GM21529 (cell line): ENCODE data around the gene RBMXL3.

Source experiments
- ATAC-seq: cut with Tn5 transposase; IDR thresholded peaks from one replicate; pipeline ENCODE4 v1.9.1; 2021; ENCODE audit not compliant: unreplicated experiment

The RBMXL3 gene

DNA sequence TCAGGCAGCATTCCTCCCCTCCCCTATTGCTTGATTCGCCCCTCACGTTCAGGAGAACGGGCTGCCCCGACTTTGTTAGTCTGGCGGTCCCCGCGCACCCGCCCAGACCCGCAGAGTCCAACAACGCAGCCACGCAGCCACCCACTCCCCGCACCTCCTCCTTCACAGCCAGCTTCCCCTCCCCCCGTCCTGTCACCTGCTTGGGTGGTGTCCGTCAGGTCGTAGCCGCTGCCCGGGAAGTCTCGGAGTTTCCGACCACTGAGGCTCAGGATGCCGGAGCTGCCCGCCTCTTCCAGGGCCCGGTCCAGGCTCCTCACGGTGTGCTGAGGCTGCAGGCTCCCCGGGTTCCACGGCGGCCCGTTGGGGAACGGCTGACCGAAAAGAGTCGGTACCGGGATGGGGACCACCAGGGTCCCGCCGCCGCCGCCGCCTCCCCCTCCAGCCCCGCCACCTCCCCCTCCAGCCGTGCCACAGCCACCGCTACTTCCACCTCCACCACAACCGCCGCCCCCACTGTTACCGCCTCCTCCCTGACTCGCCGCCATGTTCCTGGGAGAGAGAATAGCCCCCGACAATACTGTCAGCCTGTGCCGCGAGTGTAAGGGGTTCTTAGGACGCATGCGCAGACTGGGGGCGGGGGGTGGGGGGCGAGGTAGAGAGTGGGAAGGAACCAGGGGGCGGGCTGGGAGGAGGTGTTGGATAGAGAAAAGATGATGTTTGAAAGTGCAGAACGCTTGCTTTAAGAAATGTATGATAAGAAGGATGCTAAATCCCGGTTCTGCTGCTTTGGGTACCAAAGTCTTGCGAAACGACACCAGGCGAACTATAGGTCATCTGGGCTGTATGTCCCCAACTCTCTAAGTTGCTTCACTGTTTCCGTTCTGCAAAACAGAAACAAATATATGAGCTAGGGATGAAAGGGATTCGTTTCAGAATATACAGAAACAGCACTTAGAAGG, 44.6 kb downstream of the RBMXL3 start, which contains the start of gene LRCH2:
Gene LRCH2 (minus strand): TSS at position 600 of the 959 bp plus-strand sequence. CDS start 55 bp downstream, at position 545.
- no peak for ATAC-seq

DNA sequence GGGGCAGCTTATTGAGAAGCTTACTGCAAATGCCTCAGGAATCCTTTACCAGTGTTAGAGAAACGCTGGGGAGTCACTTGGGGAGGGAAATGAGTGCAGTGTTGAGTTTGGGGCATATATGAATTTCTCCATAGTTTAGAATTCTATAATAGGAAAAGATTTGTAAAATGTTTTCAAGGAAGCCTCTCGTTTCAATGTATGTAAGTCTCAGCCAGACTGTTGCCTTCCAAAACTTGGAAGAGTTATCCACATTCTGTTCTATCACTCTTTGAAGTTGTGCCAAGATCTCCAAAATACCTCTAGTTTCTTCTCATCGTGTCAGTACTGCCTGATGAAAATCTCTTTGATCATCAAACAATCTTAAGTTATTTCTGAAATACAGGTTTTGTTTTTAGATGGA, 45.3 kb downstream of the RBMXL3 start:
- no peak for ATAC-seq

DNA sequence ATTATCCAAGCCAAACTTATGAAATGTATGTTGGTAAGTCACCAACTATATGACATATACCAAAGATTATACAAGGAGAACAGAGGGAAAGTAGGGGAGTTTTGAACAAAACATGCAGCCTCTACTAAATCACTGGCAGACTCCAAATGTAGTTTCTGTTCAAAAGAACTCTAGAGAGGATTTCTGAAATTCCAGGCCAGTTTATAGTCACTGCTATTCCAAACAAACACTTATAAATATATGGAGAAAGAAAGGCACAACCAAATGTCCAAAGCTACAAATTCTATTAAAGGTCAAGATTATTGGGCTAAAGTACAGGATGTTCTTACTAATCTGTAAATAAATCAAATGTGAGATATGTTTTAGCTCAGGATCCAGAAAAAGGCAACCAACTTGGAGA, 47.4 kb downstream of the RBMXL3 start:
- no peak for ATAC-seq

DNA sequence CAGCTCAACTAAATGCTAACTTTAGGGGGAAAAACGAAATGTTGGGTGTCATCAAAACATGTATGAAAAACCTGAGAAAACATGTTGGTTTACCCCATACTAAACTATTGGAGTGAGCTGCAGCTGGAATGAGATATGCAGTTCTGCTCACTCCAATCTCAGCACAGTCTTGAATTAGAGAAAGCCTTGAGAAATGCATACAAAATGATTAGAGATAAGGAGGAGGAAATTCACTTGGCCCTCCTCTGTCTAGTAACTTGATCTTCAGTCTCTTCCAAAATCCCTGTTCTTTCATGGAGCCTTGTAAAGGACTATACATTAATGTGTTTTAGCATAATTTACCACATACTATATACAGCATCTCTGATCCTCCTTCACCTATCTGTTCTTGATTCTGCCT, 47.8 kb downstream of the RBMXL3 start:
- ATAC-seq = no peak
